HEK293T (cell line): ENCODE data around the gene ICOSLG.

Source experiments
- CTCF ChIA-PET: fragments of 350-600 bp; formaldehyde crosslinking; extraction: SDS; loops from one replicate; lab custom pipeline; 2021; ENCODE audit warnings: antibody characterized with exemption, inconsistent platforms; lab: Yijun Ruan, JAX
- POLR2A ChIA-PET: fragments of 350-600 bp; formaldehyde crosslinking; extraction: SDS; loops from one replicate; lab custom pipeline; 2020; ENCODE audit warnings: antibody characterized with exemption, inconsistent platforms; lab: Yijun Ruan, JAX
- DNase-seq: peaks from one replicate; pipeline ENCODE4 v3.0.0; 2012; ENCODE audit warnings: mixed read lengths; ENCODE audit errors: extremely low spot score
- ARNT ChIP-seq: fragments of 450-650 bp; IDR thresholded peaks from 2 replicates; pipeline ENCODE4 v1.6.1; 2017; ENCODE audit warnings: mild to moderate bottlenecking
- BHLHE40 ChIP-seq: fragments of 450-650 bp; IDR thresholded peaks from 2 replicates; pipeline ENCODE4 v1.6.1; 2016; ENCODE audit warnings: mild to moderate bottlenecking, moderate library complexity, borderline replicate concordance
- CTBP1 ChIP-seq: fragments of 450-650 bp; IDR thresholded peaks from 2 replicates; pipeline ENCODE4 v1.6.1; 2016; ENCODE audit warnings: borderline replicate concordance
- ELF4 ChIP-seq: fragments of 450-650 bp; IDR thresholded peaks from 2 replicates; pipeline ENCODE4 v1.6.1; 2017; ENCODE audit warnings: antibody characterized with exemption
- FOXA1 ChIP-seq: fragments of 450-650 bp; IDR thresholded peaks from 2 replicates; pipeline ENCODE4 v1.6.1; 2016; ENCODE audit warnings: mild to moderate bottlenecking
- FOXK2 ChIP-seq: fragments of 450-650 bp; IDR thresholded peaks from 2 replicates; pipeline ENCODE4 v1.6.1; 2016; ENCODE audit warnings: mild to moderate bottlenecking
- FOXM1 ChIP-seq: fragments of 450-650 bp; IDR thresholded peaks from 2 replicates; pipeline ENCODE4 v1.6.1; 2017; ENCODE audit warnings: mild to moderate bottlenecking, borderline replicate concordance
- HDGF ChIP-seq: fragments of 450-650 bp; IDR thresholded peaks from 2 replicates; pipeline ENCODE4 v1.6.1; 2017; ENCODE audit warnings: antibody characterized with exemption, borderline replicate concordance
- L3MBTL2 ChIP-seq: fragments of 450-650 bp; conservative IDR thresholded peaks from 2 replicates; pipeline ENCODE4 v1.6.1; 2016; ENCODE audit warnings: mild to moderate bottlenecking
- LEF1 ChIP-seq: fragments of 450-650 bp; IDR thresholded peaks from 2 replicates; pipeline ENCODE4 v1.6.1; 2017; ENCODE audit warnings: mild to moderate bottlenecking, borderline replicate concordance
- NFRKB ChIP-seq: fragments of 450-650 bp; IDR thresholded peaks from 2 replicates; pipeline ENCODE4 v1.6.1; 2016; ENCODE audit warnings: mild to moderate bottlenecking, moderate library complexity
- SP1 ChIP-seq: fragments of 450-650 bp; IDR thresholded peaks from 2 replicates; pipeline ENCODE4 v1.6.1; 2017
- SUZ12 ChIP-seq: fragments of 450-650 bp; IDR thresholded peaks from 2 replicates; pipeline ENCODE4 v1.6.1; 2016; ENCODE audit warnings: mild to moderate bottlenecking
- TARDBP ChIP-seq: fragments of 450-650 bp; IDR thresholded peaks from 2 replicates; pipeline ENCODE4 v1.6.1; 2016
- ZNF384 ChIP-seq: fragments of 450-650 bp; IDR thresholded peaks from 2 replicates; pipeline ENCODE4 v1.6.1; 2016
- TF ChIP-seq, protein P1 (sequence below): fragments of 450-650 bp; IDR thresholded peaks from 2 replicates; pipeline ENCODE4 v1.6.1; 2016

The ICOSLG gene

GRCh38 chr21:44260066-44260465, 19.3 kb upstream of the ICOSLG start:
- POLR2A ChIA-PET: no interaction called here
- no peak for DNase-seq
- no peak for TF ChIP-seq L3MBTL2
- TF ChIP-seq, protein P1, sequence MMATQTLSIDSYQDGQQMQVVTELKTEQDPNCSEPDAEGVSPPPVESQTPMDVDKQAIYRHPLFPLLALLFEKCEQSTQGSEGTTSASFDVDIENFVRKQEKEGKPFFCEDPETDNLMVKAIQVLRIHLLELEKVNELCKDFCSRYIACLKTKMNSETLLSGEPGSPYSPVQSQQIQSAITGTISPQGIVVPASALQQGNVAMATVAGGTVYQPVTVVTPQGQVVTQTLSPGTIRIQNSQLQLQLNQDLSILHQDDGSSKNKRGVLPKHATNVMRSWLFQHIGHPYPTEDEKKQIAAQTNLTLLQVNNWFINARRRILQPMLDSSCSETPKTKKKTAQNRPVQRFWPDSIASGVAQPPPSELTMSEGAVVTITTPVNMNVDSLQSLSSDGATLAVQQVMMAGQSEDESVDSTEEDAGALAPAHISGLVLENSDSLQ: no peak
- TF ChIP-seq LEF1: no peak
- TF ChIP-seq SP1: no peak
- TF ChIP-seq ZNF384: no peak
- no peak for TF ChIP-seq TARDBP
- no peak for TF ChIP-seq FOXM1
- no peak for TF ChIP-seq SUZ12
- TF ChIP-seq ARNT: no peak
- TF ChIP-seq NFRKB: no peak
- TF ChIP-seq BHLHE40: no peak
- no peak for TF ChIP-seq FOXA1
- no peak for TF ChIP-seq CTBP1
- CTCF ChIA-PET: no interaction called here

- TF ChIP-seq CTBP1: no peak
- no peak for TF ChIP-seq FOXA1
- TF ChIP-seq LEF1: no peak
- no peak for TF ChIP-seq ARNT
- TF ChIP-seq TARDBP: no peak
- TF ChIP-seq, protein P1: no peak
- no peak for TF ChIP-seq FOXK2
- TF ChIP-seq ZNF384: no peak
- no peak for TF ChIP-seq FOXM1
- no peak for TF ChIP-seq ELF4
- TF ChIP-seq L3MBTL2: no peak
- TF ChIP-seq SP1: no peak
- TF ChIP-seq SUZ12: no peak
- no peak for TF ChIP-seq NFRKB
- no peak for TF ChIP-seq BHLHE40
- TF ChIP-seq HDGF: no peak
- ChIA-PET POLR2A (no interaction called here), CTCF (no interaction called here)
- no peak for DNase-seq
Measured at GRCh38 chr21:44259082-44259705, 18.5 kb upstream of the ICOSLG start.

- no peak for TF ChIP-seq LEF1
- TF ChIP-seq TARDBP: no peak
- TF ChIP-seq FOXA1: no peak
- TF ChIP-seq ELF4: no peak
- no peak for TF ChIP-seq ZNF384
- TF ChIP-seq FOXM1: no peak
- TF ChIP-seq BHLHE40: no peak
- TF ChIP-seq L3MBTL2: no peak
- TF ChIP-seq NFRKB: no peak
- TF ChIP-seq CTBP1: no peak
- TF ChIP-seq HDGF: no peak
- TF ChIP-seq ARNT: no peak
- TF ChIP-seq, protein P1: no peak
- TF ChIP-seq SUZ12: no peak
- no peak for TF ChIP-seq FOXK2
- no peak for TF ChIP-seq SP1
- DNase-seq: no peak
- CTCF ChIA-PET: no interaction called here
- POLR2A ChIA-PET: no interaction called here
Measured at GRCh38 chr21:44258056-44258725, 17.4 kb upstream of the ICOSLG start.

GRCh38 chr21:44255511-44255981, 14.8 kb upstream of the ICOSLG start:
- TF ChIP-seq BHLHE40 (no peak), FOXK2 (no peak), SUZ12 (no peak), ZNF384 (no peak), LEF1 (no peak), TARDBP (no peak), ELF4 (no peak), NFRKB (no peak), FOXA1 (no peak), ARNT (no peak), L3MBTL2 (no peak), SP1 (no peak), HDGF (no peak), FOXM1 (no peak), CTBP1 (no peak)
- TF ChIP-seq, protein P1: no peak
- ChIA-PET POLR2A (no interaction called here), CTCF (interaction anchor here (0.6 kb wide), 1 partner anchor 21 kb away, joined by 4 read pairs; no protein-coding TSS in a partner anchor)
- DNase-seq: no peak
